HepG2 (cell line): ENCODE results near the gene TUT7. TPM values are rescaled to one million over a fixed set of nuclear protein-coding genes. Genes with fewer than 3 reads are reported as not detected.

Experiments
- AKAP8 ChIP-seq: sonication (generic); formaldehyde crosslinking; IDR thresholded peaks from 2 replicates; pipeline ENCODE4 v1.5.1; 2020; ENCODE audit warnings: mild to moderate bottlenecking, missing genetic modification reagents
- CEBPG ChIP-seq: IDR thresholded peaks from 2 replicates; pipeline ENCODE4 v1.6.1; 2016
- NFKB2 ChIP-seq: sonication (generic); formaldehyde crosslinking; IDR thresholded peaks from 2 replicates; pipeline ENCODE4 v1.4.0; 2020; ENCODE audit warnings: missing genetic modification reagents, borderline replicate concordance
- SMARCE1 ChIP-seq: fragments of 450-650 bp; IDR thresholded peaks from 2 replicates; pipeline ENCODE4 v1.6.1; 2017; ENCODE audit warnings: borderline replicate concordance
- THAP9 ChIP-seq: sonication (generic); formaldehyde crosslinking; IDR thresholded peaks from 2 replicates; pipeline ENCODE4; 2020; ENCODE audit warnings: missing genetic modification reagents, mild to moderate bottlenecking, borderline replicate concordance
- ZBTB38 ChIP-seq: sonication (generic); formaldehyde crosslinking; IDR thresholded peaks from 2 replicates; pipeline ENCODE4 v1.5.1; 2020; ENCODE audit warnings: mild to moderate bottlenecking, missing genetic modification reagents
- ZFP90 ChIP-seq: sonication (generic); formaldehyde crosslinking; IDR thresholded peaks from 2 replicates; pipeline ENCODE4 v1.8.0; 2022; ENCODE audit warnings: missing genetic modification reagents, mild to moderate bottlenecking, inconsistent platforms, borderline replicate concordance
- ZNF205 ChIP-seq: IDR thresholded peaks from 2 replicates; pipeline ENCODE4 v1.6.1; 2018; ENCODE audit warnings: missing biosample characterization, missing genetic modification reagents
- ZNF546 ChIP-seq: sonication (generic); formaldehyde crosslinking; conservative IDR thresholded peaks from 2 replicates; pipeline ENCODE4 v1.8.1; 2023; ENCODE audit warnings: mild to moderate bottlenecking, missing genetic modification reagents
- ZNF646 ChIP-seq: sonication (generic); formaldehyde crosslinking; IDR thresholded peaks from 2 replicates; pipeline ENCODE4 v1.9.0; 2021; ENCODE audit warnings: mild to moderate bottlenecking, missing genetic modification reagents
- ZNF790 ChIP-seq: sonication (generic); formaldehyde crosslinking; IDR thresholded peaks from 2 replicates; pipeline ENCODE4 v1.8.0; 2022; ENCODE audit warnings: missing genetic modification reagents, mild to moderate bottlenecking, borderline replicate concordance
- polyA plus RNA-seq, 8 experiments: library from polyadenylated mRNA; depleted of rRNA in 3 of 8; stranded (reverse) in 7 of 8; unstranded in 1 of 8; fragments of >200 nt; fragmentation: Illumina TruSeq in 4 of 8; extraction: Trizol in 4 of 8; gene quantifications; 2 replicates each; pipeline versions ENCODE4 v1.2.1 to v1.2.3, GENCODE V29; 2011 to 2016; ENCODE audit warnings: low read depth in 4 of 8, missing spikeins in 1 of 8, mixed read lengths in 1 of 8; ENCODE audit not compliant: insufficient read depth in 1 of 8
- total RNA-seq, 5 experiments: library from RNA; depleted of rRNA; stranded (reverse); fragments of >200 nt; fragmentation: Illumina TruSeq; extraction: Trizol; gene quantifications; 2 replicates each; pipeline ENCODE4 v1.2.3, GENCODE V29; 2016; ENCODE audit warnings: low read depth in 1 of 5
- TF ChIP-seq, protein P1 (sequence below): sonication (generic); formaldehyde crosslinking; IDR thresholded peaks from 2 replicates; pipeline ENCODE4 v1.5.1; 2020; ENCODE audit warnings: mild to moderate bottlenecking, missing genetic modification reagents, borderline replicate concordance
- TF ChIP-seq, protein P2 (sequence below): sonication (generic); formaldehyde crosslinking; IDR thresholded peaks from 2 replicates; pipeline ENCODE4 v1.8.0; 2022; ENCODE audit warnings: mild to moderate bottlenecking, missing genetic modification reagents

TUT7 gene
- total and polyA plus RNA-seq, 2 of the 13 experiments (the other 11 are each of a cell fraction or from before 2014, with no cell fraction given) = 12.0 to 19.4 TPM

DNA sequence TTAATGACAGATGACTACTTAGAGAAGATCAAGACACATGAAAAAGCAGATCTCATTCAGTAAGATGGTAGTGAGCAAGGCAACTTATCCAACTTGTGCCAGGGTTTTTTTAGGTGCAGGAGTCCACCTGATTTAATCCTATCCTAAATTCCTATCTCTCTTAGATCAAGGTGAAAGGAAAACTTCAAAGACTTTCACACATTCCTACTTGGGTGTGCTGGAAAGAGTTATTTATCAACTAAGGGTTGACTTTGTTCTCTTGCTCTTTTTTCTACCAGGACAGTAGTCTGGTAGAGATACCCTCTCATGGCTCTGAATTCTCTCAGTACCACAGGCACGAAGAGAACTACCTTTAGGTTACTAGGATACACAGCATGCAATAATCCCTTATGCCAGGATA is 18.2 kb downstream of the TUT7 start (continued):
- TF ChIP-seq ZNF646 (CRISPR knock-in tag) = no peak
- TF ChIP-seq ZNF790 = no peak
- TF ChIP-seq CEBPG = peak; percentile 22; the same call in 1 of the 2 replicates
- TF ChIP-seq ZNF546 (CRISPR knock-in tag) = no peak
- TF ChIP-seq, protein P1, sequence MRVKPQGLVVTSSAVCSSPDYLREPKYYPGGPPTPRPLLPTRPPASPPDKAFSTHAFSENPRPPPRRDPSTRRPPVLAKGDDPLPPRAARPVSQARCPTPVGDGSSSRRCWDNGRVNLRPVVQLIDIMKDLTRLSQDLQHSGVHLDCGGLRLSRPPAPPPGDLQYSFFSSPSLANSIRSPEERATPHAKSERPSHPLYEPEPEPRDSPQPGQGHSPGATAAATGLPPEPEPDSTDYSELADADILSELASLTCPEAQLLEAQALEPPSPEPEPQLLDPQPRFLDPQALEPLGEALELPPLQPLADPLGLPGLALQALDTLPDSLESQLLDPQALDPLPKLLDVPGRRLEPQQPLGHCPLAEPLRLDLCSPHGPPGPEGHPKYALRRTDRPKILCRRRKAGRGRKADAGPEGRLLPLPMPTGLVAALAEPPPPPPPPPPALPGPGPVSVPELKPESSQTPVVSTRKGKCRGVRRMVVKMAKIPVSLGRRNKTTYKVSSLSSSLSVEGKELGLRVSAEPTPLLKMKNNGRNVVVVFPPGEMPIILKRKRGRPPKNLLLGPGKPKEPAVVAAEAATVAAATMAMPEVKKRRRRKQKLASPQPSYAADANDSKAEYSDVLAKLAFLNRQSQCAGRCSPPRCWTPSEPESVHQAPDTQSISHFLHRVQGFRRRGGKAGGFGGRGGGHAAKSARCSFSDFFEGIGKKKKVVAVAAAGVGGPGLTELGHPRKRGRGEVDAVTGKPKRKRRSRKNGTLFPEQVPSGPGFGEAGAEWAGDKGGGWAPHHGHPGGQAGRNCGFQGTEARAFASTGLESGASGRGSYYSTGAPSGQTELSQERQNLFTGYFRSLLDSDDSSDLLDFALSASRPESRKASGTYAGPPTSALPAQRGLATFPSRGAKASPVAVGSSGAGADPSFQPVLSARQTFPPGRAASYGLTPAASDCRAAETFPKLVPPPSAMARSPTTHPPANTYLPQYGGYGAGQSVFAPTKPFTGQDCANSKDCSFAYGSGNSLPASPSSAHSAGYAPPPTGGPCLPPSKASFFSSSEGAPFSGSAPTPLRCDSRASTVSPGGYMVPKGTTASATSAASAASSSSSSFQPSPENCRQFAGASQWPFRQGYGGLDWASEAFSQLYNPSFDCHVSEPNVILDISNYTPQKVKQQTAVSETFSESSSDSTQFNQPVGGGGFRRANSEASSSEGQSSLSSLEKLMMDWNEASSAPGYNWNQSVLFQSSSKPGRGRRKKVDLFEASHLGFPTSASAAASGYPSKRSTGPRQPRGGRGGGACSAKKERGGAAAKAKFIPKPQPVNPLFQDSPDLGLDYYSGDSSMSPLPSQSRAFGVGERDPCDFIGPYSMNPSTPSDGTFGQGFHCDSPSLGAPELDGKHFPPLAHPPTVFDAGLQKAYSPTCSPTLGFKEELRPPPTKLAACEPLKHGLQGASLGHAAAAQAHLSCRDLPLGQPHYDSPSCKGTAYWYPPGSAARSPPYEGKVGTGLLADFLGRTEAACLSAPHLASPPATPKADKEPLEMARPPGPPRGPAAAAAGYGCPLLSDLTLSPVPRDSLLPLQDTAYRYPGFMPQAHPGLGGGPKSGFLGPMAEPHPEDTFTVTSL = peak; percentile 77; the same call in 1 of the 2 replicates
- no peak for TF ChIP-seq NFKB2 (CRISPR knock-in tag)
- TF ChIP-seq ZBTB38 (CRISPR knock-in tag) = no peak
- TF ChIP-seq, protein P2, sequence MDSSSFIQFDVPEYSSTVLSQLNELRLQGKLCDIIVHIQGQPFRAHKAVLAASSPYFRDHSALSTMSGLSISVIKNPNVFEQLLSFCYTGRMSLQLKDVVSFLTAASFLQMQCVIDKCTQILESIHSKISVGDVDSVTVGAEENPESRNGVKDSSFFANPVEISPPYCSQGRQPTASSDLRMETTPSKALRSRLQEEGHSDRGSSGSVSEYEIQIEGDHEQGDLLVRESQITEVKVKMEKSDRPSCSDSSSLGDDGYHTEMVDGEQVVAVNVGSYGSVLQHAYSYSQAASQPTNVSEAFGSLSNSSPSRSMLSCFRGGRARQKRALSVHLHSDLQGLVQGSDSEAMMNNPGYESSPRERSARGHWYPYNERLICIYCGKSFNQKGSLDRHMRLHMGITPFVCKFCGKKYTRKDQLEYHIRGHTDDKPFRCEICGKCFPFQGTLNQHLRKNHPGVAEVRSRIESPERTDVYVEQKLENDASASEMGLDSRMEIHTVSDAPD (CRISPR knock-in tag) = peak; percentile 93; the same call in 1 of the 2 replicates
- no peak for TF ChIP-seq AKAP8 (CRISPR knock-in tag)
- TF ChIP-seq THAP9 (CRISPR knock-in tag) = no peak
- TF ChIP-seq ZNF205 (CRISPR knock-in tag) = peak; percentile 57; the same call in 1 of the 2 replicates
- no peak for TF ChIP-seq SMARCE1
- no peak for TF ChIP-seq ZFP90 (CRISPR knock-in tag)
